SKM-1 treated with dmso at 0.1 percent for 144 hours (cell line): ENCODE measurements around the gene KIAA0586.
"Not testable (repeated sequence)": the region's sequence is repeated elsewhere in the genome, so short reads cannot be mapped to it uniquely, and the experiment has no call there.

Source experiments
- DNase-seq: peaks from one replicate; lab custom pipeline; 2025; ENCODE audit not compliant: unreplicated experiment; lab: John Stamatoyannopoulos, UW

KIAA0586 gene

GRCh38 chr14:58427281-58428117 lies at the start of gene KIAA0586, which contains the start of gene TIMM9:
Gene KIAA0586, plus strand, starts transcription at chr14:58427719. Its CDS starts 546 bp downstream, at chr14:58428265.
Gene TIMM9, minus strand, starts transcription at chr14:58427531. Its CDS starts 15,586 bp downstream, at chr14:58411945.
- peak; percentile 88 for DNase-seq

GRCh38 chr14:58390830-58391229 lies 36.7 kb upstream of the KIAA0586 start:
- DNase-seq, result no peak

GRCh38 chr14:58395562-58395811 lies 32.0 kb upstream of the KIAA0586 start:
- no peak for DNase-seq

- peak; percentile 32 for DNase-seq
Observed at GRCh38 chr14:58395812-58396788, 31.4 kb upstream of the KIAA0586 start, which contains the start of gene TOMM20L. Gene TOMM20L, plus strand, starts transcription at chr14:58395930. Its CDS starts 28 bp downstream, at chr14:58395958.

- DNase-seq, result no peak
Observed at GRCh38 chr14:58397156-58397555, 30.4 kb upstream of the KIAA0586 start.

GRCh38 chr14:58398495-58398894 lies 29.0 kb upstream of the KIAA0586 start:
- no peak for DNase-seq

GRCh38 chr14:58398895-58399294 lies 28.6 kb upstream of the KIAA0586 start:
- DNase-seq, result no peak

GRCh38 chr14:58401587-58401986 lies 25.9 kb upstream of the KIAA0586 start:
- no peak for DNase-seq

GRCh38 chr14:58408681-58409215 lies 18.8 kb upstream of the KIAA0586 start:
- no peak for DNase-seq

GRCh38 chr14:58414845-58415244 lies 12.7 kb upstream of the KIAA0586 start:
- DNase-seq, result no peak

GRCh38 chr14:58415636-58416547 lies 11.6 kb upstream of the KIAA0586 start:
- no peak for DNase-seq

GRCh38 chr14:58416934-58417333 lies 10.6 kb upstream of the KIAA0586 start:
- not testable (repeated sequence) for DNase-seq

- DNase-seq, result peak; percentile 35
Observed at GRCh38 chr14:58426670-58427280, 744 bp upstream of the KIAA0586 start.

GRCh38 chr14:58428118-58428683 lies 682 bp downstream of the KIAA0586 start:
- no peak for DNase-seq

GRCh38 chr14:58430156-58430555 lies 2.6 kb downstream of the KIAA0586 start:
- DNase-seq, result no peak

- no peak for DNase-seq
Observed at GRCh38 chr14:58439476-58439875, 12.0 kb downstream of the KIAA0586 start.

GRCh38 chr14:58444627-58445026 lies 17.1 kb downstream of the KIAA0586 start:
- DNase-seq, result no peak

GRCh38 chr14:58455593-58456265 lies 28.2 kb downstream of the KIAA0586 start:
- DNase-seq, result no peak

- no peak for DNase-seq
Observed at GRCh38 chr14:58460772-58461171, 33.3 kb downstream of the KIAA0586 start.
